Gastroesophageal sphincter (tissue), 4 donors: ENCODE data around the gene DAP. TPM values are rescaled to one million over a fixed set of nuclear protein-coding genes. Genes with fewer than 3 reads are reported as not detected.

ENCODE experiments used
- ATAC-seq: fragments of 150-250 bp; one replicate; pipeline ENCODE4 v1.9.1; 2016; ENCODE audit warnings: mild to moderate bottlenecking, moderate library complexity
- H3K27ac ChIP-seq, 4 donors: fragments of 200-600 bp; sonication (generic) in 3 of 4; 1 replicate in 3 of 4; 2 replicates in 1 of 4; pipeline ENCODE4 v1.5.1; 2016 to 2019
- H3K27me3 ChIP-seq: fragments of 200-600 bp; sonication (generic); one replicate; pipeline ENCODE4 v1.5.1; 2019
- H3K36me3 ChIP-seq, 2 donors: fragments of 200-600 bp; sonication (generic); one replicate each; pipeline ENCODE4 v1.5.1; 2019; ENCODE audit warnings: control low read depth in 1 of 2
- H3K4me1 ChIP-seq, 3 donors: fragments of 200-600 bp; sonication (generic); 1 replicate in 2 of 3; 2 replicates in 1 of 3; pipeline ENCODE4 v1.5.1; 2016 to 2019; ENCODE audit warnings: control low read depth in 2 of 3
- H3K4me3 ChIP-seq, 2 donors: fragments of 200-600 bp; sonication (generic); one replicate each; pipeline ENCODE4 v1.5.1; 2019; ENCODE audit warnings: mild to moderate bottlenecking in 1 of 2, moderate library complexity in 1 of 2
- H3K9me3 ChIP-seq, 3 donors: fragments of 200-600 bp; sonication (generic); one replicate each; pipeline ENCODE4 v1.5.1; 2017 to 2019; ENCODE audit warnings: control low read depth in 2 of 3
- EP300 ChIP-seq: sonication (generic); formaldehyde crosslinking; IDR thresholded peaks from one replicate; pipeline ENCODE4 v1.6.1; 2017; ENCODE audit warnings: antibody characterized with exemption, mild to moderate bottlenecking
- POLR2A ChIP-seq, 2 donors: fragments of 450-650 bp; IDR thresholded peaks; one replicate each; pipeline ENCODE4 v1.6.1; 2017; ENCODE audit warnings: antibody characterized with exemption in 2 of 2, mild to moderate bottlenecking in 2 of 2, moderate library complexity in 1 of 2
- POLR2AphosphoS5 ChIP-seq: sonication (generic); formaldehyde crosslinking; IDR thresholded peaks from one replicate; pipeline ENCODE4 v1.6.1; 2017; ENCODE audit warnings: antibody characterized with exemption
- WGBS, 2 donors: methylation state at CpG; one replicate each; pipeline ENCODE4 v1.1.5; 2018; ENCODE audit warnings: low coverage in 1 of 2; 5-methylcytosine and 5-hydroxymethylcytosine counted together
- total RNA-seq, 4 donors: library from RNA; depleted of rRNA; stranded (reverse); fragments of >200 nt; gene quantifications; one replicate each; pipeline ENCODE4 v1.1.0, GENCODE V29; 2016
- TF ChIP-seq, protein P1 (sequence below), 4 experiments: fragments of 200-600 bp in 2 of 4; fragments of 450-650 bp in 2 of 4; sonication (generic) in 1 of 4; IDR thresholded peaks; one replicate each; pipeline ENCODE4 v1.5.1; 2017 to 2019; ENCODE audit warnings: antibody characterized with exemption in 4 of 4, mild to moderate bottlenecking in 2 of 4, moderate library complexity in 2 of 4

DAP gene
- total RNA-seq, 4 donors from 2014 or later = 21.8 to 41.9 (median 36.0) TPM

DNA sequence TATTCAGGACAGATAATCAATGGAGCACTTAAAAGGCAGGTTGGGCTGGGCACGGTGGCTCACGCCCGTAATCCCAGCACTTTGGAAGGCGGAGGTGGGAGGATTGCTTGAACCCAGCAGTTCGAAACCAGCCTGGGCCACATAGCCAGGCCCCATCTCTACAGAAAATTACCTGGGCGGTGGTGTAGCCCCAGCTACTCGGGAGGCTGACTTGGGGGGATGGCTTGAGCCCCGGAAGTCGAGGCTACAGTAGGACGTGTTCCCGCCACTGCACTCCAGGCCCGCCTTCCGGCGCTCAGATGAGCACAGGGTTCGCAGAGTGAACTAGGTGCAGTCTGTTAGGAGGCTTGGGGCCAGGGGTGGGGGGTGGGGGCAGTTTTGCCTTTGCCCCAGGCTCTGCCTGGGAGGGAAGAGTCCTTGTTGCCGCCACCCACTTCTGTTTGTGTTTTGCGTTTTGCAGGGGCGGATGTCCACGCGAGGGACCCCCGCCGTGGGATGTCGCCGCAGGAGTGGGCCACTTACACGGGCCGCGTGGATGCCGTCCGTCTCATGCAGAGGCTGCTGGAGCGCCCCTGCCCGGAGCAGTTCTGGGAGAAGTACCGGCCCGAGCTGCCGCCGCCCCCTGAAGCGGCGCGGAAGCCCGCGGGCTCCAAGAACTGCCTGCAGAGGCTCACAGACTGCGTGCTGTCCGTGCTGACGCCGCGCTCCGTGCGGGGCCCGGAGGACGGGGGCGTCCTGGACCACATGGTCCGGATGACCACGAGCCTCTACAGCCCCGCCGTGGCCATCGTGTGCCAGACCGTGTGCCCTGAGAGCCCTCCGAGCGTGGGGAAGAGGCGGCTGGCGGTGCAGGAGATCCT lies 112.0 kb downstream of the DAP start:
- Histone ChIP-seq H3K27me3 (peaks cover 53% of the 10 kb centered on the region), H3K36me3 (peaks cover 0 to 6% of the 10 kb centered on the region in 2 donors), H3K27ac (no peak overlapping the region), H3K4me3 (no peak overlapping the region), H3K4me1 (peaks cover 0 to 12% (median 4%) of the 10 kb centered on the region in 3 donors), H3K9me3 (no peaks in the 10 kb centered on the region)
- no peak for ATAC-seq
- WGBS, 2 donors = 86% methylated on average over 5 of the region's 60 CpGs; no CpG with 5 or more reads in 1 of the 2 donors
- TF ChIP-seq, protein P1, sequence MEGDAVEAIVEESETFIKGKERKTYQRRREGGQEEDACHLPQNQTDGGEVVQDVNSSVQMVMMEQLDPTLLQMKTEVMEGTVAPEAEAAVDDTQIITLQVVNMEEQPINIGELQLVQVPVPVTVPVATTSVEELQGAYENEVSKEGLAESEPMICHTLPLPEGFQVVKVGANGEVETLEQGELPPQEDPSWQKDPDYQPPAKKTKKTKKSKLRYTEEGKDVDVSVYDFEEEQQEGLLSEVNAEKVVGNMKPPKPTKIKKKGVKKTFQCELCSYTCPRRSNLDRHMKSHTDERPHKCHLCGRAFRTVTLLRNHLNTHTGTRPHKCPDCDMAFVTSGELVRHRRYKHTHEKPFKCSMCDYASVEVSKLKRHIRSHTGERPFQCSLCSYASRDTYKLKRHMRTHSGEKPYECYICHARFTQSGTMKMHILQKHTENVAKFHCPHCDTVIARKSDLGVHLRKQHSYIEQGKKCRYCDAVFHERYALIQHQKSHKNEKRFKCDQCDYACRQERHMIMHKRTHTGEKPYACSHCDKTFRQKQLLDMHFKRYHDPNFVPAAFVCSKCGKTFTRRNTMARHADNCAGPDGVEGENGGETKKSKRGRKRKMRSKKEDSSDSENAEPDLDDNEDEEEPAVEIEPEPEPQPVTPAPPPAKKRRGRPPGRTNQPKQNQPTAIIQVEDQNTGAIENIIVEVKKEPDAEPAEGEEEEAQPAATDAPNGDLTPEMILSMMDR (IDR thresholded peaks at IDR 0.05) = no peak
- TF ChIP-seq POLR2AphosphoS5 (no peak), POLR2A (IDR thresholded peaks at IDR 0.05) (no peak), EP300 (no peak)

DNA sequence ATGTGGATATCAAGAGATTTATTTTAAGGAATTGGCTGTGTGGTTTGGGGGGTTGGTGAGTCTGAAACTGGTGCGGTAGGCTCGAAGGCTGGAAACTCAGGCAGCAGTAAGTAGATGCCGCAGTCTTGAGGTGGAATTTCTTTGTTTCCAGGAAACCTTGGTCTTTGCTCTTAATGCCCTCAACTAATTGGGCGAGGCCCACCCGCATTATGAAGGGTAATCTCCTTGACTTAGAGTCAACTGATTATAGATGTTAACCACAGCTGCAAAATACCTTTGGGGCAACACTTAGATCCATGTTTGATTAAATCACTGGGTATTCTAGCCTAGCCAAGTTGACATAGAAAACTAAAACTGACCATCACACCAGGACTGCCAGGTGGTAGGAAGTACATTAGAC lies 113.4 kb downstream of the DAP start:
- Histone ChIP-seq H3K36me3 (peaks cover 0 to 6% of the 10 kb centered on the region in 2 donors), H3K4me3 (no peak overlapping the region), H3K27ac (no peak overlapping the region), H3K27me3 (peaks cover 62% of the 10 kb centered on the region), H3K4me1 (peaks cover 0 to 2% (median 0%) of the 10 kb centered on the region in 3 donors), H3K9me3 (no peaks in the 10 kb centered on the region)
- ATAC-seq = no peak
- TF ChIP-seq, protein P1 (IDR thresholded peaks at IDR 0.05) = no peak
- TF ChIP-seq EP300 (no peak), POLR2A (IDR thresholded peaks at IDR 0.05) (no peak), POLR2AphosphoS5 (no peak)
- WGBS, 2 donors = 97 to 98% methylated on average over 5 of the region's 5 CpGs

DNA sequence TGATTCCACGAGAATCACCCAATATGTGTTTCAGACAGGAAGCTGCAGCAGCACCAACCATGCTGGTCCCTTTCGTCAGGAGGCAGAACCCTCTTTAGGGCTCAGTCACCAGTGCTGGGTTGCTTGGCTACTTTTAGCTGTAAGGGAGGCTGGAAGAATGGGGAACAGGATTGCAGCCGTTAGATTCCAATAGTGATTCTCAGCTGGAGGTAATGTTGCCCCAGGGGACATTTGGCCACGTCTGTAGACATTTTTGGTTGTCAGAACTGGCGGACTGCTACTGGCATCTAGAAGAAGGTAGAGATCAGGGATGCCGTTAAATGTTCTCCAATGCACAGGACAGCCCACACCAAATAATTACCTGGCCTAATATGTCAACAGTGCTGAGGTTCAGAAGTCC lies 115.4 kb downstream of the DAP start:
- Histone ChIP-seq H3K27me3 (peaks cover 45% of the 10 kb centered on the region), H3K4me1 (no peaks in the 10 kb centered on the region), H3K27ac (no peak overlapping the region), H3K4me3 (no peak overlapping the region), H3K9me3 (no peaks in the 10 kb centered on the region), H3K36me3 (peaks cover 0 to 6% of the 10 kb centered on the region in 2 donors)
- TF ChIP-seq POLR2AphosphoS5 (no peak), POLR2A (IDR thresholded peaks at IDR 0.05) (no peak), EP300 (no peak)
- TF ChIP-seq, protein P1 (IDR thresholded peaks at IDR 0.05) = no peak
- 50 to 86% methylated on average over 3 to 4 of the region's 6 CpGs for WGBS, 2 donors
- ATAC-seq = no peak

DNA sequence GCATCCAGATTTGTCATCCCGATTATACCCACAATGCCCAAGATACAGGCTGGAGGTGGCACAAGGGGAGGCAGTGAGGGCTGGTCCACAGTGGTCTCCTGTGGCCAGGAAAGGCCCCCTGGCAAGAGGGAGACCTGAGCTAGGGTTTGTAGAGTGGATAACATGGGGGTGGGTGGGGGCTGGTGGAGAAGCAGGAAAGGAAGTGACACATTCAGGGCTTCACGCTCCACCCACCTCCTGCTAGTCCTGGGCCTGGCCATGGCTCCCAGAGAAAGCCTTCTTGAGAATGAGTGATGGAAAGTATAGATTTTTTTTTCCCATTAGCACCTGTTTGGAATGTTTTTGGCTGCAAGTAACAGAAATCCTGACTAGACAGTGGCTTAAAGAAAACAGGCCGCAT lies 115.9 kb downstream of the DAP start:
- Histone ChIP-seq H3K9me3 (no peaks in the 10 kb centered on the region), H3K4me1 (no peaks in the 10 kb centered on the region), H3K36me3 (peaks cover 0 to 6% of the 10 kb centered on the region in 2 donors), H3K27me3 (peaks cover 40% of the 10 kb centered on the region), H3K4me3 (no peak overlapping the region), H3K27ac (no peak overlapping the region)
- 40% methylated on average over 1 of the region's 3 CpGs; no CpG with 5 or more reads in 1 of the 2 donors for WGBS, 2 donors
- no peak for ATAC-seq
- TF ChIP-seq POLR2AphosphoS5 (no peak), EP300 (no peak), POLR2A (IDR thresholded peaks at IDR 0.05) (no peak)
- TF ChIP-seq, protein P1 (IDR thresholded peaks at IDR 0.05) = no peak

DNA sequence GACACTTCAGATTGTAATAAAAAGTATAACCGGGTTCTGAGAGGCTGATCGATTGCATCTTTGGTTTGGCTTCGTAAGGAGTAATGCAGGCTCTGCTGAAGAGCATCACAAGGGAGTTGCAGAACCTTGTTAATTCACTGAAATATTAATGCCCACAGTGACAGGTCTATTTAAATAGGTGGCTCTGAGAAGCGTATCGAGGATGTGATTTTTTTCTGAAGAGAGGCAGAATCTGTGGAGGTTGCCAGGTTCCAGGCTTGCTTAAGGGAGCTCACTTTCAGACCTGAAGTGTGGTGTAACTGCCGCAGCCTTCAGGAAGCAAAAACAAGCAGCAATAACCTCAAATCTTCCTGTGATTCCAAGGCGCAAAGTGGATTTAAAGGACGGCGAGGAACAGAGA lies 116.8 kb downstream of the DAP start:
- peaks cover 0 to under 1% of the 10 kb centered on the region in 2 donors for H3K36me3 ChIP-seq
- TF ChIP-seq, protein P1 (IDR thresholded peaks at IDR 0.05) = no peak
- no peak for TF ChIP-seq POLR2AphosphoS5
- TF ChIP-seq POLR2A (IDR thresholded peaks at IDR 0.05) = no peak
- TF ChIP-seq EP300 = no peak
- H3K4me1 ChIP-seq = no peaks in the 10 kb centered on the region
- no peak for ATAC-seq
- H3K27ac ChIP-seq = no peak overlapping the region
- H3K27me3 ChIP-seq = peaks cover 30% of the 10 kb centered on the region
- no peaks in the 10 kb centered on the region for H3K9me3 ChIP-seq
- no peak overlapping the region for H3K4me3 ChIP-seq
- WGBS, 2 donors = 56 to 57% methylated on average over 7 to 8 of the region's 9 CpGs
